BJ (cell line): Measurements from ENCODE around the gene CRYL1. TPM values are rescaled to one million over a fixed set of nuclear protein-coding genes. Genes with fewer than 3 reads are reported as not detected.
"Not testable (repeated sequence)": the region's sequence is repeated elsewhere in the genome, so short reads cannot be mapped to it uniquely, and the experiment has no call there.

Experiments
- CTCF ChIA-PET: fragments of 350-600 bp; formaldehyde crosslinking; extraction: SDS; loops from one replicate; lab custom pipeline; 2021; ENCODE audit warnings: antibody characterized with exemption, inconsistent platforms; lab: Yijun Ruan, JAX
- POLR2A ChIA-PET: fragments of 300-600 bp; sonication (Branson Sonifier 250); formaldehyde crosslinking; extraction: SDS; loops from one replicate; lab custom pipeline; 2021; ENCODE audit warnings: antibody characterized with exemption; lab: Charles Lee
- DNase-seq: peaks from one replicate; pipeline ENCODE4 v3.0.0-alpha.2; 2011; ENCODE audit warnings: low read depth
- H3K27me3 ChIP-seq: 2 replicates; pipeline ENCODE4 v1.6.0; 2011; ENCODE audit warnings: low read length; ENCODE audit not compliant: control insufficient read depth, insufficient read depth
- H3K36me3 ChIP-seq: 2 replicates; pipeline ENCODE4 v1.5.1; 2011; ENCODE audit warnings: low read length; ENCODE audit not compliant: control insufficient read depth, insufficient read depth
- H3K4me3 ChIP-seq: 2 replicates; pipeline ENCODE4 v1.5.1; 2011; ENCODE audit warnings: low read depth, mild to moderate bottlenecking, control low read depth, low read length
- CTCF ChIP-seq: IDR thresholded peaks from 2 replicates; pipeline ENCODE4 v1.5.1; 2011; ENCODE audit warnings: low read depth, mild to moderate bottlenecking, control low read depth, inconsistent platforms, low read length, moderate library complexity; ENCODE audit not compliant: insufficient read depth
- polyA plus RNA-seq: library from polyadenylated mRNA; depleted of rRNA; stranded (reverse); fragments of >200 nt; gene quantifications from 2 replicates; pipeline ENCODE4 v1.2.3, GENCODE V29; 2011

The CRYL1 gene
- polyA plus RNA-seq, 1 experiment, result 30.6 TPM

- Histone ChIP-seq H3K27me3 (peaks cover 2% of the 10 kb centered on the region), H3K4me3 (no peak overlapping the region), H3K36me3 (no peaks in the 10 kb centered on the region)
- DNase-seq, result no peak
- ChIA-PET POLR2A (no interaction called here), CTCF (no interaction called here)
- no peak for TF ChIP-seq CTCF
These were observed 89.2 kb downstream of the CRYL1 start for GRCh38 chr13:20436505-20436904.

DNA sequence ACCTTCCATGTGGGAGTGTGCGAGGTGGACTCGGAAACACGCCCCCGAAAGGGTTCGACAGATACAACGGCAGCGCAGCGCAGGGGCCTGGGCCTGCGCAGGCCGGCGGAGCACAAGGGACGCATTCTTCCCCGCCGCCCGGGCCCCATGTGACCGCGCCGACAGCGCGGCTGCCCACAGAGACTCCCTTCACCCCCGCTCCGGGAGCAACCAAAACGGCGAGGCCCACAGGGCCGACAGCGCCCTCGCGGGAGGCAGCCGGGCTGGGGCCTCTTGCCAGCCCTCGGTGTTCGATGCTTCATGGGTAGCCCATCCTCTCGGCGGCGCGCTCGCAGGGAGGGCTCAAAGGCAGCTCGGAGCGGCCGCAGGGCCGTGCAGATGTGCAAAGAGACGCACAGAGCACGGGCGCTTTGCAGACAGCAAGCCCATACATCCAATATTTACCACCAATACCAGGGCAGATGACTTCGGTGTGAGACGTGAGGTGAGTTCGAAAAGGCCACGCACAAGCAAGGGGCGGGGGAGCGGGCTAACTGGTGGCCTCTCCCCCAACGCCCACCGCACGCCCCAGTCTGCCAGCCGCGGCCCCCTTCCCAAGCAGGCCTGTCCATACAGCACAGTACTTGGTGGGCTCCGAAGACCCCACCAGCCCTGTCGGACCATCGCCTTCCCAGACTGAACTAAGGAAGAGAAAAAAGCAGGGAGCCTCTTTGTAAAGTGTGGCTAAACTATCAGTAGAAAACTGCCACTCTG is 89.9 kb downstream of the CRYL1 start:
- peaks cover under 1% of the 10 kb centered on the region for H3K27me3 ChIP-seq
- POLR2A ChIA-PET, result no interaction called here
- no peak for DNase-seq
- H3K4me3 ChIP-seq, result no peak overlapping the region
- CTCF ChIA-PET, result no interaction called here
- no peaks in the 10 kb centered on the region for H3K36me3 ChIP-seq
- TF ChIP-seq CTCF, result no peak

DNA sequence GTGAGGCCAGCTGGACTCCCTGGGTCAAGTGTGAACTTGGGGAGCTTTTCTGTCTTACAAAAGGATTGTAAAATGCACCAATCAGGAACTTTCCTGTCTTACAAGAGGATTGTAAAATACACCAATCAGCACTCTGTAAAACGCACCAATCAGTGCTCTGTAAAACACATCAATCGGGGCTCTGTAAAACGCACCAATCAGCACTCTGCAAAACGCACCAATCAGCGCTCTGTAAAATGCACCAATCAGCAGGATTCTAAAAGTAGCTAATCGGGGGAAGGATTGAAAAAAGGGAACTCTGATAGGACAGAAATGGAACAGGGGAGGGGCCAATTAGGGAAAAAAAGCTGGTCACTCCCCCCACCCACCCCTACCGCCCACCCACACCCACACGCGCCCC is 91.4 kb downstream of the CRYL1 start:
- DNase-seq, H3K36me3 ChIP-seq, H3K27me3 ChIP-seq, POLR2A ChIA-PET, H3K4me3 ChIP-seq, CTCF ChIA-PET: not testable (repeated sequence)

DNA sequence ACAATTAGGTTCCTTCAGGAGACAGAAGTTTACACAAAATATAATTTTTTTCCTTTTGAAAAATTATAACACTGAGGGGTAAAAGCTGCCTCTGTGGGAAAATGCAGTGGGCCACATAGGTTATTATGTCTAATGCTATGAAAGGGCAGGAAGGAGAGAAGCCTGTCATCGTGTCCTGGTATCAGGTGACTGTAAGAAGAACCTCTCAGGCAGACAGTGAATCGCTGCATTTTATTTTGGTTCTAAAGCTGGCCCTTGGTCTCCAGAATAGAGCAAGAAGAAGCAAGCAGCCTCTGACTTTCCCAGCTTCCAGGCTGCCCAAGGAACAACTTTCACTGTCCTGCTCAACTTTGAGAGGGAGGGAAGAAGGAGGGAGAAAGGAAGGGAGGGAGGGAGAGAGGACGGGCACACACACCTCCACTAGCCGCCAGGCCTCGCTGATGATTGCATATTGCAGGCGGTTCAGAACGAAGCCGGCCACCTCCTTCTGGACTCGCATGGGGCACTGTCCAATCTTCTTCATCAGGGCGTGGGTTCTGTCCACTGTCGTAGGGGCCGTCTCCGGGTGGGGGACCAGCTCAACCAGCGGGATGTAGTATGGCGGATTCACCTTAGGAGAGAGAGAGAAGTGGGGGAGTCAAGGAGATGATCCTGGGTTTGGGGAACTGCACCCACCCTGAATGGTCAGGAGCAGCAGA is 93.8 kb downstream of the CRYL1 start:
- peaks cover 4% of the 10 kb centered on the region; the same call in 1 of the 2 replicates for H3K27me3 ChIP-seq
- ChIA-PET CTCF (interaction anchor here (0.9 kb wide), 1 partner anchor 11 kb away, joined by 3 read pairs; no protein-coding TSS in a partner anchor), POLR2A (no interaction called here)
- H3K36me3 ChIP-seq, result no peaks in the 10 kb centered on the region
- H3K4me3 ChIP-seq, result no peak overlapping the region
- no peak for TF ChIP-seq CTCF
- DNase-seq, result no peak

DNA sequence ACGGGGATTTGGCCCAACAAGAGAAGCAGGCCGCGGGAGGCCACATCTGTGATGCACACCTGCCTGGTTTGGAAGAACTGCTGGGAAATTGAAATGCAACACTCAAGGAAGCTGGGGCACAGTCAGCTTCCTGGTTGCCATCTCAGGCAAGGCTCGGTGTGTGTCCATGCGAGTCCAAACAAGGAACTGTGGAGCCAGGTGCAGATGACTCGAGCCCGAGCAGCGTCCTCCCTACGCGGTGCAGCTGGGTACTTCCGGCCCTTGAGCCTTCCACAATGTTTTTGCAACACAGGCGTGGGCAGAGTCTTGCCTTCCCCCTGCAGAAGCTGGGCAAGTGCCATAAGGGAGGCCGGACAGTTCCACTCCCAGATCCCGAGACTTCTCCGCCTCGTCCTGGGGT is 94.6 kb downstream of the CRYL1 start:
- no peak overlapping the region for H3K4me3 ChIP-seq
- ChIA-PET CTCF (interaction anchor here (0.9 kb wide), 1 partner anchor 12 kb away, joined by 3 read pairs; no protein-coding TSS in a partner anchor), POLR2A (no interaction called here)
- H3K27me3 ChIP-seq, result peaks cover 7% of the 10 kb centered on the region; the same call in 1 of the 2 replicates
- DNase-seq, result no peak
- TF ChIP-seq CTCF, result no peak
- no peaks in the 10 kb centered on the region for H3K36me3 ChIP-seq
